ENCODE results near the gene UBXN10.

Gene UBXN10

DNA sequence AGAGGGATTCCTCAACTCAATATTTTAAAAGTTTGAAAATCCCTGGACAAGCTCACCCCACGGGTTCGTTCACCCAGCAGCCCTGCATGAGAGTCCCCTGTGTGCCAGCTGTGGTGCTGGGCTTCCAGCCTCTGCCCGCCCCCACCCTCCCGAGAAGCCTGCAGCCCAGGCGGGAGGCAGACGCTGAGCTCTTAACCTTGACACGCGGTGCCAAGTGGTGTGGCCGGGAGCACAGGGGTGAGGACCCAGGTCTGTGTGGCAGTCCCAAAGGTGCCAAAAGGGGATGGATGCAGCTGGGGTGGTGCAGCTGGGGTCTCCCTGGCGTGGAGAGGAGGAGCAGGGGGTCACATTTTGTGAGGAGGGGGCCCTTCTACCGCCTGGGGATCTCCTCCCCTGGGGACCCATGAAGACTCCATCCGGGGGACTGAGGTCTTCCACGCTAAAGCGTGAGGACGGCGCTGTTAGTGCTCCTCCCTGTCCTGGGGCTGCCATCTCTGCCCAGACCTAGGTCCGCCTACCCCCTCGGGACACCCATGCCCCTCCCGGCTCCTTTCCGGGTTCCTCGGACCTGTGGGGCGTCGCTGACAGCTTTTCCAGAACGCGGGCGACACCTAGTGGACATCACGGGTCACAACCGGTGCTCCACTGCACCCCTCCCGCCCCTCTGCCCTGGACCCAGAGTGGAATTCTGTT, 33.8 kb upstream of the UBXN10 start:
- DNase-seq (ENCODE audit: low read depth): no peak

DNA sequence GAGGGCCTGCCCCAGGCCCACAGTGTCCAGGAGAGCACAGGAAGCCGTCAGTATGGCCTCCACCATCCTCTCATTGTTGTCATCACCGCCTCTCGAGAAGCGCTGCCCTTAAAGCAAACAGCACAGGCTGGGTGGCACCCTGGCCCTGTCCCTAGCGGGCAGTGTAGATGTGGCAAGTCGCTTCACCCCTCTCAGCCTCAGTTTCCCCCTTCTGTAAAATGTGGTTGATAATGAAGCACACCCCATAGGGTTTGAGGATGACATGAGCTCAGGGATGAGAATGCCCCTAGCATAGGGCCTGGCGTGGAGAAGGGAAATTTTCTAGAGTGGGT, 33.3 kb upstream of the UBXN10 start:
- no peak for DNase-seq (ENCODE audit: low read depth)

DNA sequence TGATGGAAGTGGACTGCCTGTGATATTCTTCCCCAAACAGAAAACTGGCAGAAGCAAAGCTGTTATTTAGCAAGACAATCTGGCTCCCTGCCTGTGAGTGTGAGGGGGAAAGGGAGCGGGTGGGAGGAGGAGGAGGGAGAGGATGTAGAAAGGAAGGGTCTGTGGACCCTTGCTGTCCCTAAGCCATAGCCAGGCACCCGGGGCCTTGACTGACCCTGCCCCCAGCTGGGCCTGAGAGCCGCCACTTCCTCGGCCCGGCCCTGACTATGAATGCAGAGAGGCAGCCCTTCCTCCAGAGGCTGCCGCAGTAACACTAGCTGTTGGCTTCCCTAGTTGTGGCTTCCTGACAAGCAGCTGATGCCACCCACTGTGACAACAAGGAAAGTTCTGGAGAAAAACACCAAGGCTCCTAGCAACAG, 32.9 kb upstream of the UBXN10 start:
- no peak for DNase-seq (ENCODE audit: low read depth)

DNA sequence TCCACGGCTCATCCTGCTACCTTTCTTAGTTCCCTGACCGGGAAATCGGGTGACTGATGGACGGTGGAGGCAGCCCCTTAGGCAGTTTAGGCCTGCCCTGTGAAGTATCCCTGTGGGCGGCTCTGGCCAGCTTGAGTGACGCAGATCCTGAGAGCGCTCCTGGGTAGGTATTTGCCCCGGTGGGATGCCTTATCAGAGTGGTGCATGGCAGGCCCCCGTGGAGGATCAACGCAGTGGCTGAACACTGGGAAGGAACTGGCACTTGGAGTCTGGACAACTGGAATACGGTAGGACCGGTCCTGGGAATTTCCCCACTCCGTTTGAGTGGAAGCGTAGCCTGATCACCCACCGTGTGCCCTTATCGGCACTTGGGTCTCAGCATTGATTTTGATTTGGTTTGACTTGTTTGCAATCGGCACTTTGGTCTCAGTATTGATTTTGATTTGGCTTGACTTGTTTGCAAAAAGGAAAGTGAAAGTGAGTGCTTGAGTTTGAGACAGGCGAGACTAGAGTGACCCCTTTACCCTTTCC, 31.5 kb upstream of the UBXN10 start:
- no peak for DNase-seq (ENCODE audit: low read depth)

DNA sequence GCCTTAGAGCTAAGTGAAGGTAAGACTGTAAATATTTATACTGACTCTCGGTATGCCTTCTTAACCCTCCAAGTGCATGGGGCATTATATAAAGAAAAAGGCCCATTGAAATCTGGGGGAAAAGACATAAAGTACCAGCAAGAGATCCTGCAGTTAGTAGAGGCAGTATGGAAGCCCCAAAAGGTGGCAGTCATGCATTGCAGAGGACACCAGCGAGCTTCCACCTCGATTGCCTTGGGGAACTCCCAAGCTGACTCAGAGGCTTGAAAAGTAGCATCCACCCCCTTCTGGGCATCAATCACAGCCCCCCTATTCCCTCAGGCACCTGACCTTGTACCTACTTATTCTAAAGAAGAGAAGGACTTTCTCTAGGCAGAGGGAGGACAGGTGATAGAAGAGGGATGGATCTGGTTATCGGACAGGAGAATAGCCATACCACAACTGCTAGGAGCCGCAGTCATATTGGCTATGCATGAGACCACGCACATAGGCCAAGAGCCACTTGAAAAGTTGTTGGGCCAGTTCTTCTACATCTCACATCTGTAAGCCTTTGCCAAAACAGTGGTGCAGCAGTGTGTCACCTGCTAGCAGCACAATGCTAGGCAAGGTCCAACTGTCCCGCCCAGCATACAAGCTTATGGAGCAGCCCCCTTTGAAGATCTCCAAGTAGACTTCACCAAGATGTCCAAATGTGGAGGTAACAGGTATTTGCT, 27.4 kb upstream of the UBXN10 start:
- no peak for DNase-seq (ENCODE audit: low read depth)

DNA sequence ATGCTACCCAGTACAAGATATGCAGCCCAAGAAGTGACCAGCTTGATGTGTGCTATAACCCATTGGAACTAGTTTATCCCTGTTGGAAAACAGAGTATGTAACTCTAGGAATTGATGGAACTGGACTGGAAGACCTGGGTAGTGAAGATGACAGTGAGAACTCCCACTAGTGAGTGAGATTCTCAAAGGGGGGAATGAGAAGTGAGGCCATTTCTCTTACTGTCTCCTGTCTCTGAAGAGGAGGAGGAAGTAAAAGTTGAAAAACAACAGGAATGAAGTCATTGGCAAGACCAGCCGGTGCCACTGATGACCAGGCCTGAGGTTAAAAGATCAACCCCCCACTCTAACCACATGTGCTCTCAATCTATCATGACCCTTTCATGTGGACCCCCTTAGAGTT, 25.9 kb upstream of the UBXN10 start:
- DNase-seq (ENCODE audit: low read depth): no peak

DNA sequence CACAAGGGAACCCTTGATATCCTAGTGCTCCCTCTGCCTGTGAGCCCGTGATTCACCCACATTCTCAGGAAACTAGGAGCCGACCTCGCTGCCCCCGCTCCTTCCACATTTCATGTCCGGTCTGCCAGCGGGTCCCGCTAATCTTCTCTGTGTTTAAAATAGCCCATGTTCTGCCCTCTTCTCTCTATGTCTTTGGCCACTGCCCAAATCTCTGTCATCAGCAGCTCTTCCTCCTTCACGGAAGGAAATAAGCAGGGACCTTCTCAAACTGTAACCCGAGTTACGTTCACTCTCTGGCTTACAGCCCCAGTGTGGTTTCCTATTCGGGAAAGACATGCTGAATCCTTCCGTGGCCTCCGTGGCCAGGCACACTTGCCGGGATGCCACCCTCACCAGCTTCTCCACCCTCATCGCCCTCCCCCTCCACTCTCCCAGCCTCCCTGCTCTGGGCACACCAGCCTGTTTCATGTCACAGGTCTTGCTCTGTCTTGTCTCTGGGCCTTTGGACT, 21.1 kb upstream of the UBXN10 start:
- no peak for DNase-seq (ENCODE audit: low read depth)

DNA sequence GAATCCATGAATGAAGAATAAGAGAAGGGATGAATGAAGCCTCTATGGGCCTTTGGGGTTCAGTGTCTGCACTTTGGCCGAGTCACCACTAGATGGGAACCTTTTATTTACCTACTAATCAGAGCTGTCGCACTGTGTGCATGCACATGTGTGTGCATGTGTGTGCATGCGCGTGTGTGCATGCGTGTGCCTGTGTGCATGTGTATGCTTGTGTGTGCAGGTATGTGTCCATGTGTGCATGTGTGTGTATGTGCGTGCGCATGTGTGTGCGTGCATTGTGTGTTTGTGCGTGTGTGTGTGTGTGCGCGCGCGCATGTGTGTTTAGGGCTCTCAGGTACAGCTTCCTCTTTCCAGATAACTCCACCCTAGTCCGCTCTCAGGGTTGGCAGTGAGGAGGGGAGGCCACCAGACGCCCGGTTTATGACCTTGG, 20.4 kb upstream of the UBXN10 start:
- no peak for DNase-seq (ENCODE audit: low read depth)

DNA sequence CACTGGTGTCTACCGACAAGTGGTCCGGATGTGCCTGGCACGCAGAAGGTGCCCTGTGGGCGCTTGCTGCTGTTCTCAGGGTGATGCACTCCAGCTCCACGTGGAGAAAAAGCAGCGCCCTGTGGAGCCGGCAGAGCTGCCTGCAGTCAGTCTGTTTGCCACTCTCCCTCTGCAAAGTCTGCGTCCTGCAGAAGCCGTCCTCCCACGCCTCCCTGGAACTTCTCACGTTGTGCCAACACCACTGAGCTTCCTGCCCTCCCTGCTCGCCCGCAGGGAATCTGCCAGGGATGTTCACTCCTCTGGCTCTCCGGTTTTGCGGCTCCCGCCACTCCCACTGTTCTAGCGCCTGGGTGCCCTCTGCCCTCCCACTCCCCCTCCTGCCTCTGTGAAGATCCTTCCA, 19.8 kb upstream of the UBXN10 start:
- no peak for DNase-seq (ENCODE audit: low read depth)

DNA sequence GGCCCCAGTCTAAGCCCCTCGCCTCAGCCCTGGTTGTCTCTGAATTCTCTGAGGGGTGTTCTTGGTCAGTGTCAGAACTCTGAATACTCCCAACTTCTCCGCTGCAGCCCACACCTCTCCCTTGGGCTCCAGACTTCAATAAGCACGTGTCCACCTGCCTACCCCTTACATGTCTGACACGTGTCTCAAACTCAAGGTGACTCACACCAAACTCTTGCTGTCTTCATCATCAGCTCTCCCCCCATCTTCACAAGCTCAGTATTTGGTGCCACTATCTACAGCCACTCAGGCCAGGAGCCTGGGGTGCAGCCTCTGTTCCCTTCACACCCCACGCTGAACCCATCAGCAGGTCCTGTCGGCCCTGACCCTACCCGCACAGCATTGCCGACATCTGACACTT, 18.8 kb upstream of the UBXN10 start:
- no peak for DNase-seq (ENCODE audit: low read depth)

DNA sequence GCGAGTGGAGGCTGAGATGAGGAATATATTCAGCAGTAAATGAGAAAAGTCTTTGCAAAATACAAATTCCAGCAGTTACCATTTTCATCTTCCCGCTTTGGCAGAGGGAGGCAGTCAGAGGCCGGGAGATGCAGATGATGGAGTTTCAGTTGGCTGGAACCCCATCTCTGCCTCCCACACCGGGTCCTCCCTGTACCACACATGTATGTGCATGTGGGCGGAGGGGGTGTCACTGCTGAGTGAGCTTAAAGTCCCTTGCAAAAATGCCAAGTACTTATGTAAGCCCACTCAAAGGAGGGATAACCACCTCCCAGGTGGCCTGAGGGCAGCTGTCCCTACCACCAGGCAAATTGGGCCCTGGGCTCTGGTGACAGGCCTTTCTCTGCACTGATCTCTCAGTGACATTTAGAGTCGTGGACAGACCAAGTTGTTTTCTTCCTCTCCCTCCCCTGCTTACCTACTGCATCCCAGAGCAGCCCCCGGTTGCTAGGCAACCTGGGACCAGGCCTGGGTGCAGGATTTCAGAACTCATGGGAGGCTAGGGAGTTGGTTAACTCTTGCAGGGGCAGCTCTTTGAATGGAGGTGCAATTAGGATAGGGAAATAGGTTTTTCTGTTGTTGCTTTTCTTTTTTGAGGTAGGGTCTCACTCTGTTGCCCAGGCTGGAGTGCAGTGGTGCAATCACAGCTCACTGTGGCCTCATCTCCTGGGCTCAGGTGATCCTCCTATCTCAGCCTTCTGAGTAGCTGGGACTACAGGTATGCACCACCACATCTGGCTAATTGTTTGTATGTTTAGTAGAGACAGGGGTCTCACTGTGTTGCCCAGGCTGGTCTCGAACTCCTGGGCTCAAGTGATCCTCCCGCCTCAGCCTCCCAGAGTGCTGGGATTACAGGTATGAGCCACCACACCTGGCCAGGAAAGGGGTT, 17.1 kb upstream of the UBXN10 start:
- no peak for DNase-seq (ENCODE audit: low read depth)

DNA sequence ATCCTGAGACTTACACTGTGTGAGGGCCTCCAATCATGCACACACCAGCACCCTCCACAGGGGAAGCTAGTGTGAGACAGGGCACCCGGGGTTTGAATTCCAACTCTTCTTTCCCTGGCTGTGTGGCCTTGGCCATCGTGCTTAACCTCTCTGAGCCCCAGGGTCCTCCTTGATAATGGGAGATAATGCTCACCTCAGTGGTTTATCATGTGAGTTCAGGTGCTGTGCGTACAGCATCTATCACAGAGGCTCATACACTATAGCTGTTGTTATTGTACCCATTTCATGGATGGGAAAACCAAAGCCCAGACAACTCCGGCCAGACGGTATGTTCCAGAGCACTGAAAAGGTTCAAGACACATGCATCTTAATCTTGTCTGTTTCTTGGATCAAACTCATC, 16.0 kb upstream of the UBXN10 start:
- DNase-seq (ENCODE audit: low read depth): no peak

DNA sequence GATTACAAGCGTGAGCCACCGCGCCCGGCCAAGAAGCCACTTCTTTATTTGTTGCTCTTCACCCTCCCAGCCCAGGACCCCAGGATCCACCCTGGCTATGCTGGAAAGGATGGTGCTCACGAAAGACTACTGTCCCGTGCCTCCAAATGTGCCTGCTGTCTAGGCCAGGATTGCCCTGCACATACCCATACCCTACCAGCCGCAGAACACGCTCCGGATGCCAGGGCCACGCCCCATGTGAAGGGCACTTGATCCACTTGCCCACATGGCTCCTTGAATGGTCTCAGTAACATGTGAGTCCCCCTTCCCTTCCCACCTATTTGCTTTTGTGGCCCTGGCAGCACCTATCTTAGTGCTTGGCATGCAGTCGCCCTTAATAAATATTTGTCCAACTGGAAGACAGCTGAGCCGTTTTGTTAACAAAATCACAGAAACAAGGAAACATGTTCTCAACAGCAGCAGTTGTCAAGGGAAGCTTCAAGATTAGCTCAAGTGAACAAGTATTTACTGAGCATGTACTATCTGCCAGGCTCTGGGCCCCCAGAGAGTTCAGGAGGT, 13.8 kb upstream of the UBXN10 start:
- no peak for DNase-seq (ENCODE audit: low read depth)

DNA sequence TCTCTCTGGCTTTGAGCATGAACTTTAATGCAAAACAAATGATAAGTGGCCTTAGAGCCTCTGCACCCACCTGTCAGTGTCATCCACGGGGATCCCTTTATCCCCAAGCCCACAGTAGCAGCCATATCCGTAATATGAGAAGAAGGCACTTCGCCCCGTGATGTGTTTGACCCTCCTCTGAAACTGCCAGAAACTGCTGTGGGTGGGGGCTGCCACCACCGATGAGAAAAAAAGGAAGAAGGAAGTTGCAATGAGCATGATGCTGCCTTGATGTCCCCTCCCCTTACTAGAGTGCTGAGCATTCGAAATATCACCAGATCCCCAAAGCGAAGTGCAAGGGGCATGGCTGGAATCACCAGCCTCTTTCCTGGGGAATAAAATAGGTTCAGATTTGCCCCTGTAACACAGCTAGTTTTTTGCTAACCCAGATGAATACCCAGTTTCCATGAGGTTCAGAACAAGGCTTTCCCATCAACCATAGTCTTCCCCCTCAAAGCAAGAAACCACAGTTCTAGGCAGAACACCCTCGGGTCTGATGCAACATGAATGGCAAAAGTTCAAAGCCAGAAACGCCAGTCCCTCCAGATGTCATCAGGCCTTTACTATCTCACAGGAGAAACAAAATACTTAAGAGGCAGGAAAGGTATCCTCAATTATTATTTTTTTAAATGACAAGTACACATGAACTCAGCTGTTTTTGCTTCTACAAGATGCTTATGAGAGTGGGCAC, 10.8 kb upstream of the UBXN10 start:
- DNase-seq (ENCODE audit: low read depth): no peak

DNA sequence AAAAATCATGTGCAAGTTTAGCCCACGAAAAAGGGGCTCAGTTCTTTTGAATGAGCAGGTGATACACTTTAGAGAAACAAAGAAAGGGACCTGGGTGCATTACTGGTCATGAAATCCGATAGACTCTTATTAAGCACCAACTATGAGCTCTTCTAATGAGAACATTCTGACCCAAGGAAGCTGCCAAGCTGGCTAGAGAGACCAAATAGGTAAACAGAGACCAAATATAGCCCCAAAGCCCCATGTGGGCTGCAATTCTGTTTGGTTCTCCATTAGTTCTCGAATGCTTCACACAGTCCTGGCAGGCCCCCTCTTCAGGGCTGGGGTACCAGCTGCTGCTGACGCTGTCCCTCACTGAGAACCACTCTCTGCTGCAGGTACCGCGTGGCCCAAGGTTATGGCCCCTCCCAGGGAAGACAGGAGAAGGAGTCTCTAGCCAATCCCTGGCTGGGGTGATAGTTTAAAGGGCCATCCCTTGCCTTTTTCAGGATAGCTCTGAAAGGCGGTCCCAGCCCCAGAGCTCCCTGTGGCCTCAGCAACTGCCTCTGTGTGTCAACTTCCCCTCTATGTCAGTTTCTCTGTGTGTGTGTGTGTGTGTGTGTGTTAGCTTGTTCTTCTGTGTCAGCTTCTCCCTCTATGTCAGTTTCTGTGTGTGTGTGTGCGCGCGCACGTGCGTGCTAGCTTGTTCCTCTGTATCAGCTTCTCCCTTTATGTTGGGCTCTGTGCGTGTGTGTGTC, 7.1 kb upstream of the UBXN10 start:
- no peak for DNase-seq (ENCODE audit: low read depth)

DNA sequence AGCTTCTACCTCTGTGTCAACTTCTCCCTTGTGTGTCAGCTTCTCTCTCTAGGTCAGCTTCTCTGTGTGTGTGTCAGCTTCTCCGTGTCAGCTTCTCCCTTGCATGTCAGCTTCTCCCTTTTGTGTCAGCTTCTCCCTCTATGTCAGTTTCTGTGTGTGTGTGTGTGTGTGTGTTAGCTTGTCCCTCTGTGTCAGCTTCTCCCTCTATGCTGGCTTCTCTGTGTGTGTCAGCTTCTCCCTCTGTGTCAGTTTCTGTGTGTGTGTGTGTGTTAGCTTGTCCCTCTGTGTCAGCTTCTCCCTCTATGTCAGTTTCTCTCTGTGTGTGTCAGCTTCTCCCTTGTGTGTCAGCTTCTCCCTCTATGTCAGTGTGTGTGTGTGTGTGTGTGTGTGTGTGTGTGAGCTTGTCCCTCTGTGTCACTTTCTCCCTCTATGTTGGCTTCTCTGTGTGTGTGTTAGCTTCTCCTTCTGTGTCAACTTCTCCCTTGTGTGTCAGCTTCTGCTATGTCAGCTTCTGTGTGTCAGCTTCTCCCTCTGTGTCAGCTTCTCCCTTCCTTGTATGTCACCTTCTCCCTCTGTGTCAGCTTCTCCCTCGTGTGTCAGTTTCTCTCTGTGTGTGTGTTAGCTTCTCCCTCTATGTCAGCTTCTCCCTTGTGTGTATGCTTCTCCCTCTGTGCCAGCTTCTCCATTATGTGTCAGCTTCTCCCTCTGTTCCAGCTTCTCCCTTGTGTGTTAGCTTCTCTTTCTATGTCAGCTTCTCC, 6.3 kb upstream of the UBXN10 start:
- DNase-seq (ENCODE audit: low read depth): no peak

DNA sequence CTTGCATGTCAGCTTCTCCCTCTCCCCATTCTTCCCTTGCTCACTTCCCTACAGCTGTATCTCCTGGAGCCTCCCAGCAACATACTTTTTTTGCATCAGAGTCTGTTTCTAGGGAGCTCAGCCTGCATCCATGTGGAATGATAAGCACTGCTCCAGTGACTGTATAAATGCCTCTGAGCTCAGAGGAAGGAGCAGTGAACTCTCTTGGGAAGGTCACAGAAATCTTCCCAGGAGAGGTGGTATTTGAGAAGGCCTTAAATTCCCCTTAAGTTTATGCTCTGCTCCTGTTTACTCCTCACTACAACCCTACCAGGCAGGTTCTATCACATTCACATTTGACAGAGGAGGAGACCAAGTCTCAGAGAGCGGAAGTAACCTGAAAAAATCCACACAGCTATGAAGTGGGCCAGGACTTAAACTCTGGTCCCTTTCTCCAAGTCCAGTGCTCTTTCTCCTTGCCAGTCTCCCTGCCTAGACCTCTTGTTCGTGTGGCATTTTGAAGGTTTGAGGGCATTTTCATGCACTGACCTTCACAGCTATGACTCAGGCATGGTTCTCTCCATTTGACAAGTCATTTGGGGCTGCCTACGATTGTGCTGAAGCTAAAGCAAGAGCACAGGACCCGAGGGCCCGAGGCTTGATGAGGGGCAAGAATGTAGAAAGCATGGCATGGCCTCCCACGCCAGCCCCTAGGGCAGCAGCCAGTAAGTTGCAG, 5.6 kb upstream of the UBXN10 start:
- DNase-seq (ENCODE audit: low read depth): no peak

DNA sequence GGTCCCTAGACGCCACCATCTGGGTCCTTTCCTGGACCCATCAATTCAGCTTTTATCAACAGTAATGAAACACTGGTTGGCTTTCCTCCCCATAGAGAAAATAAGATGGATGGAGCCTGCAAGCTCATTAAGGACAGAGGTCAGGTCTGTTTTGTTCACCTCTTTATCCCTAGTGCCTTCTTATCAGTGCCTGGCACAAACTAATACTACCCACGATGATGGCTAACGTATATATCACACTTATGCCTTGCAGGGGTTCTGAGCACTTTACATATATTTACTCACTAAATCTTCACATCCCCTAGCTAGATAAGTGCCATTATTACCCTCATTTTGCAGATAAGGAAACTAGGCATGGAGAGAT, 5.1 kb upstream of the UBXN10 start:
- no peak for DNase-seq (ENCODE audit: low read depth)

DNA sequence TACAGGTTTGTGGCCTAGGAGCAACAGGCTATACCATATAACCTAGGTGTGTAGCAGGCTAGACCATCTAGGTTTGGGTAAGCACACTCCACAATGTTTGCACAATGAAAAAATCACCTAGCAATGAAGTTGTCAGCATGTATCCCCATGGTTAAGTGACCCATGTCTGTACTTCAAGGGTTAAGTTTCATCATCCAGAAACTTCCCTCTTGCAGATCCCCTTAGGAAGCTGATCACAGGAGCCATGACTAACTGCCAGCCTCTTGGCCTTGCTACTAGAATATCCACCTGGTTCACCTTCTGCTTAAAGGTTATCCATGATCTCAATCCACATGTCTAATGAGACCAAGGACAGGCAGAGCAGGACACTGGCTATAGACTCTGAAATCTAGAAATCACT, 3.5 kb upstream of the UBXN10 start:
- no peak for DNase-seq (ENCODE audit: low read depth)

Data from GM04503 (cell line).